HG02588 (cell line): Measurements from ENCODE around the gene RAB17.

ENCODE experiments used
- ATAC-seq: cut with Tn5 transposase; IDR thresholded peaks from one replicate; pipeline ENCODE4 v1.9.1; 2021; ENCODE audit warnings: mild to moderate bottlenecking, moderate library complexity; ENCODE audit not compliant: unreplicated experiment

RAB17 gene

DNA sequence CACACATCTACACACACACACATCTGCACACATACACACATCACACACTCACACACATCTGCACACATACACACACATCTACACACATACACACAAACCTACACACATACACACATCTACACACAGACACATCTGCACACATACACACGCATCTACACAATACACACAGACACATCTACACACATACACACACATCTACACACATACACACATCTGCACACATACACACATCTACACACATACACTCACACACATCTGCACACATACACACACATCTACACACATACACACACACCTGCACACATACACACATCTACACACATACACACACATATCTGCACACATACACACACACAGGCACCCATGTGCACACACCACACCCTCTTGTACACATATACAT is 24.6 kb downstream of the RAB17 start:
- no peak for ATAC-seq

DNA sequence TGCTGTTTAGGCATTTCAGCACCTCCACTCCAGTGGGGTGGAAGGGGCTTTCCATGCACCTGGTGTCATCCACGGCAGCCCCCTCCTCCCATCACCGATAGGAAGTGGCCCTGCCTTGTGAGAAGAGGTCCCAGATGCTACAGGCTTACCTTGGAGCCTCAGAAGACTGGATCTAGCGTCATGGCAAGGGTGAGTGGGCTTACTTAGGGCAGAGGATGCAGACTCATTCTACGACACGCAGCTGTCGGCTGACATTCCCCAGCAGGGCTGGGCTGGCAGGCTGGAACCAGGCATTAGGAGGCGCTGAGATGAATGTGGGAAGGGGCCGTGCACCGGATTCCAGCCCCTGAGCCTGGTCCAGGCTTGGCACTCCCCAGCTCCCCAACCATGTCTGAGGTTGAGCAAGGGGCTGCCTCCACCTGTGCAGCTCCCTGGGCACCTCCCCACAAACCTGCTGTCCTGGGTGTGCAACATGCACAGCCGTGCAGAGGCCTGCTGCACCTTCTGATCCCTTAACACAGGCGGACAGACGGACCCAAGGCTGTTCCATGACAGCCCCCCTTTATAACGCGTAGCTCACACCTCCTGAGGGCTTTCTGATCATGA is 25.9 kb downstream of the RAB17 start:
- ATAC-seq, result no peak

DNA sequence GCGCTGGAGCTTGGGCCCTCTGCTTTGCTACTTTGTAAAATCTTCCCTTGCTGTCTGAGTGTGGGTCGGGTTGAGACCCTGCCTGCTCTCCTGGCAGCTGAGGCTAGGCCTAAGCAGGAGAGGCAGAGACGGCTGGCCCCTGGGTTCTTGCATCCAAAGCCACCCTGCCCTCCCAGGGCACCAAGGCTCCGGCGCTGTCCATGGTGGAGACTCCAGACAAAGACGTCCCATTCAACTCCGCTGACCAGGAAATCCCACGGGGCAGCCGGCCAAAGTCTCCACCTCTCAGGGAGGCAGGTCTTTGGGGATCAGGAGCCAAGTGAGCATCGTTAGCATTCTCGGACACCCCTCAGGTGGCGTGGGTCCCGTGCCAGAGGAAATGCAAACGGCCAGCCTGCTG is 26.7 kb downstream of the RAB17 start:
- no peak for ATAC-seq

DNA sequence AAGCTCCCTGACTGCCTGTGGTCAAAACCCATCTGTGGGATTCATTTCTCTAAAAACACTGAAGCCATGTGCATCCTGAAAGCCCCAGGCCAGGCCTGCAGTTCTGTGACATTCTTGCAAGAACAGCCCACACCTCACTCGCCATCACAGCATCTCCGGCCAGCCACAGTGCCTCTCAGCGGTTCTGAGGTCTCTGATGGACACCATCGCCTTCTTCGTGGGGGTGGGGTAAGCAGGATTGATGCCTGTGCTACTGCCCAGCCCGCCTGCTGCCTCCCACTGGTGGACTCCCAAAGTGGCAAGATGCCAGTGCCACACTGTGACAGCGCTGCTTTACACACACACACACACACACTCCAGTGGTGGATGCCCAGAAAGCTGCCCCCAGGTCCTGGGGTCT is 29.3 kb downstream of the RAB17 start:
- no peak for ATAC-seq

DNA sequence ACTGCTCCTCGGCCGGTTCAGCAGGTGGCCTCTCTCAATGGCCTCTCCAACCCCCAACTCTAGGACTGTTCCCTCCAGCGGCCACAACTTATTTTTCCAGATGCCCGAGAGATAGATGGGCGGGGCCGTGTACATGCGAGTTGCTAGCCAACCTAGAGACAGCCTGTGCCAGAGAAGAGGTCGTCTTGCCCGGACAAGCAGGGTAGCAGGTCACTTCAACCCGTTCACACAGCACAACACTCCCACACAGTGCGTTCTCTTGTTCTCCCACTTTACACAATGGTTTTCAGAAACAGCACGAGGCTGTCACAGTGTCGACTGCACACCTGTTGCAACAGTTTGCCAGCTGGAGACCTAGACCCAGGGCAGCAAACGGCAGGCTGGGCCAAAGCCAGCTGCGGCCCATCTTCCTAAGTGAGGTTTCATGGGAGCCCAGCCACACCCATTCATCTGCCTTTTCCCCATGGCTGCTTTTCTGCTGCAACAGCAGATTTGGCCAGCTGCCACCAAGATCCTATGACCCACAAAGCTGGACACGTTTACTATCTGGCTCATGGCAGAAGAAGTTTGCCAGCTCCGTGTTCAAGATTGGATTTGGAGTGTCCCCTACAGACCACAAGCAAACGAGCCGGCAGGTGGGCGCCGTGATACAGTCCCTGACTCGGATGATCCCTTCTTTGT is 31.4 kb downstream of the RAB17 start:
- ATAC-seq, result no peak

DNA sequence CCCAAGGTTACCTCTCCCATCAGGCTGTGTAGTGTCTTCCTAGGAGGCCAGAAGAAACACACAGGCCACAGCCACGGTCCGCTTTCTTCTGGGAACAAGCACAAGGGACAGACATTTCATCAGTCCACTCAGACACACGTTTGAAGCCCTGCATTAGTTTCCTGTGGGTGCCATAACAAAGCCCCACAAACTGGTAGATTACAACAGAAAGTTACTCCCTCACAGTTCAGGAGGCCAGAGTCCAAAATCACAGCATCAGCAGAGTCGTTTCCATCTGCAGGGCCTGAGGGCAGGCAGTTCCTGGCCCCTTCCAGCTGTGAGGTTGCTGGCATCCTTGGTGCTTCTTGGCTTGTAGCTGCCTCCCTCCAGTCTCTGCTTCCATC is 32.9 kb downstream of the RAB17 start:
- peak; percentile 19 for ATAC-seq

DNA sequence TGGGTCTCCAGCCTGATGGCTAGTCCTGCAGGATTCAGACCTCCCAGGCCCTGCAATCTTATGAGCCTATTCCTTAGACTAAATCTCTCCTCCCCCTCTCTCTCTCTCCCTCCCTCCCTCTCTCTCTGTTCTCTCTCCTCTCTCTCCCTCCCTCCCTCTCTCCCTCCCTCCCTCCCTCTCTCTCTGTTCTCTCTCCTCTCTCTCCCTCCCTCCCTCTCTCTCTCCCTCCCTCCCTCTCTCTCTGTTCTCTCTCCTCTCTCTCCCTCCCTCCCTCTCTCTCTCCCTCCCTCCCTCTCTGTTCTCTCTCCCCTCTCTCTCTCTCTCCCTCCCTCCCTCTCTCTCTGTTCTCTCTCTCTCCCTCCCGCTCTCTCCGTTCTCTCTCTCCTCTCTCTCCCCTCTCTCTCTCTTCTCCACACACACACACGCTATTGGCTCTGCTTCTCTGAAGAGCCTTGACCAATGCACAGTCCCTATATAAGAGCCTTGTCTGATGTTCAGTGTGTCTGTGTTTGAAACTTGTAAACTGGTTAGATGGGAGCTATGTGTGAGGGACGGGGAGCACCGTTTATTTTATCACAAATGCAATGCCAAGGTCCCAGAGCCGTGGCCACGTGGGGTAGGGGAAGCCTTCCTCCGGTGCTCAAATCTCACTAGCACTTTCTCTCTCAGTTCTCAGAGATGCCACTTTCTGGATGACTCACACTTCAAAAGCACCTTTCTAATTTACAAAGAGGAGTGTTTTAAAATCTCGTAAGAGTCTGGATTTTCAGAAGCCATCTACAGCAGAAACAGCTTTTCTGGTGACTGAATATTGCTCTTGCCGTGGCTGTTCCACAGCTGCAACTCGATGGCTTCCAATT is 33.5 kb downstream of the RAB17 start:
- peak; percentile 93 for ATAC-seq

DNA sequence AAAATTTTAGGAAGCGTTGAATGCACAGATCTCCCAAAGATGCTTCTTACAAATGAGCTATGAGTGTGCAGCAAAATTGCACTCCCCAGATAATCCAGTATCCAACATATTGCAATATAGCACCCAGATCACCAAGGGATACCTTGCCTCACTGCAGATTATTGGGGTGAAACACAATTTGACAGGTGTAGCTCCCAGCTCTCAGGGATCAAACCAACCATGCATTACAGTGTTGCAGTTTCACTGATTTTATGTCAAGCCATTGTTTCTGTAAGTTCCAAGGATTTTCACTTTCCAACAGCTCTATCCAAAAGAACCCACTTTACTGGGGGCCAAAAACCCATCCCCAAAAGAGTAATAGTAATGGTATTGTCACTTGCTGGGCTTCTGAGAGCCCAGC is 35.0 kb downstream of the RAB17 start:
- ATAC-seq, result no peak

DNA sequence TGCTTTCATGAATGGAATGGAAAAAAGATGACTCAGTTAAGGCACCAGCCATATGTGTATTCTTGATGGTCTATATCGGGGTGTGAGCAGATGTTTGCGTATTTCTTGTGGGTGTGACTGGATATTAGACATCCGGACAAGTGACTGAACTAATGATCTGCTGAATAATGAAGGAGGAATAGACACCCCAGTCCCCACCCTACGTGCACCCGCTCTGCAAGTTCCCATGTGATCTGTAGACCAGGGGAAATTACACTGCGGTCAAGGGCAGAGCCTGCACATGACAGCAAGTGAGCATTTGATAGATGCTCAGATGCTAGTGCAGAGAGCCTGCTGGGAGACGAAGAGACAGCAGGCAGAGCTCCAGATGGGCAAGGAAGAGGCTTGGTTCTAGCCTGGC is 36.6 kb downstream of the RAB17 start:
- ATAC-seq, result no peak

DNA sequence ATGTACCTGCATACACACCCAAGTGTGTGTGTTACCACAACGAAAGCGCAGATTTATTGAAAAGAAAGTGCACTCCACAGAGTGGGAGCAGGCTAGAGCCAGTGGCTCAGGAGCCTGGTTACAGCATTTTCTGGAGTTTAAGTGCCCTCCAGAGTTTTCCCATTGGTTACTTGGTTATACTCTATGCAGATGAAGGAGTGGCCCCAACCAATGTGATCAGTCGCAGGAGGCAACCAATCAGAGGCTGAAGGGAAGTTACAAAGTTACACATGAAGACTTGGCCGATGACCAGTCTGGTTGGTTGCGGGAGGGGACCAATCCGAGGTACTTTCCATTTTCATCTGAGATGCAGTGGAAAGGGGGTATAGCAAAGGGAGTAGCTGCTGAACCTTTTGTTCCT is 37.6 kb downstream of the RAB17 start:
- ATAC-seq, result no peak

DNA sequence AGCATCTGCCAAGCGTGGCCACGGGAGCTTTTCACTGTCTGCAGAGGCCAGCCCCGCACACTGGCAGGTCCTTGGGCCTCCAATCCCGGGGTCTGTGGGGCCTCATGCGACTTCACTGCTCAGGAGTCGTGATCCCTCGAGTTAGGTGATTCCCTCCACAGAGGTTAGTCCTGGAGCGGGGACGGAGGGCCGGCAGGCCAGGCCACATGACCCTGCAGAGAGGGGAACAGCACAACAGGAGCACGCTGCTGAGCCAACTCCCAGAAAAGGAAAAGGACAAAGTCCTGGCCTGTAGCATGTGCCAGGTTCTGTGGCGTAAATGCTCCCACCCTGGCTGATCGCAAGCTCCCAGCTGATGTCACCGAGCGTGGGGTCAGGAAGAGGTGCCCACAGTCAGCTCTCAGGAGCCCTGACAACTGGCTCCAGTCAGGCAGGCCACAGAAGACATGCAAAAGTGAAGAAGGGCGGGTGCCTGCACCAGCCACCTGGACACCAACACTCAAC is 39.4 kb downstream of the RAB17 start:
- ATAC-seq, result no peak

DNA sequence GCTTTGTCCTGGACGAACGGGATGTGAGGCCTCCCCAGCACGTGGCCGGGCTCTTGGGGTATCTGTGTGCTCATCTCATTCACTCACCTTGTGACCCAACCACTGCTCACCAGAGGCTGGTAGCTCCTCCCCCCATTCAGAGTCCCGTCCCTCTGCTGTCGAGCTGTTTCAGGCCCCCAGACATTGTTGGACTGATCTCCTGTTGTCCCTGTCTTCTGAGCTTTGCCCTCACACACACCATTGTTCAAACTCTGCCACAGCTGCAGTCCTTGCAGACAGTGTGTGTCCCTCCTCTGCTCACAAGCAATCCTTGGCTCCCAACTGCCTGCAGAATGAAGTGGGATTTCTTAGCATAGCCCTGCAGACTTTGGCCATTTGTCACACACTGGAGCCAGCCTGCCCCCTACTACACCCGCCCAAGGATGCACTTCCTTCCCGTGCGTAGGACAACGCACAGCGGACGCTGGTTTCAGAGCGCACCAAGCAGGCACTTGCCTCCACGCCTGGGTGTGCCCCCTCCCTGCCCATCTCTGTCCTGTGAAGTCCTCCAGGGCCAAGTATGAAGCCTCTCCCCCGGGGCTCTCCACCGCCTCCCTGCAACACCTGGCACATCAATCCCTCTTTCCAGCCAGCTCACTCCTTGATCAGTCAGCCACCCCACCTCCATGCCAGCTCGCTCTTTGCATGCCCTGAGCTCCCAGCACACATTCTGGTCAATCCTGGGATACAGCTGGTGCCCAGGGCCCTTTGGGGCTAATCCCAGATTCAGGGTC is 40.7 kb downstream of the RAB17 start:
- ATAC-seq, result no peak

DNA sequence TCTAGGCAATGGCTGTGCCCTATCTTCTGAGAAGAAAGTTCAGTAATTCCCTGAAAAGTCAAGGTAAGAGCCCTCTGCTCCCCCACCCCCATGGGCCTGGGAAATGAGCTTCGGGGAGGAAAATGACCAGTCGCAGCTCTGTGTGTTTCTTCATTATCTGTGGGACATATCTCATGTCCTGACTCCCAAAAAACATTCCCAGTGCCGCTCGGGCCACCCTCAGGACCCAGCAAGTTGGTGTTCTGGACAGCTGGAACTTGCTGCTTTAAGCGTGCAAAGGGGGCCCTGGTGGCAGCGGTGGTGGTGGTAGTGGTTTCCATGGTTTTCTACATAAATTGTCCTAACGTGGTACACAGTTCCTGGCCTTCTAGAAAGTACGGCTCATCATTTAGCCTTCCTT is 41.3 kb downstream of the RAB17 start:
- no peak for ATAC-seq

DNA sequence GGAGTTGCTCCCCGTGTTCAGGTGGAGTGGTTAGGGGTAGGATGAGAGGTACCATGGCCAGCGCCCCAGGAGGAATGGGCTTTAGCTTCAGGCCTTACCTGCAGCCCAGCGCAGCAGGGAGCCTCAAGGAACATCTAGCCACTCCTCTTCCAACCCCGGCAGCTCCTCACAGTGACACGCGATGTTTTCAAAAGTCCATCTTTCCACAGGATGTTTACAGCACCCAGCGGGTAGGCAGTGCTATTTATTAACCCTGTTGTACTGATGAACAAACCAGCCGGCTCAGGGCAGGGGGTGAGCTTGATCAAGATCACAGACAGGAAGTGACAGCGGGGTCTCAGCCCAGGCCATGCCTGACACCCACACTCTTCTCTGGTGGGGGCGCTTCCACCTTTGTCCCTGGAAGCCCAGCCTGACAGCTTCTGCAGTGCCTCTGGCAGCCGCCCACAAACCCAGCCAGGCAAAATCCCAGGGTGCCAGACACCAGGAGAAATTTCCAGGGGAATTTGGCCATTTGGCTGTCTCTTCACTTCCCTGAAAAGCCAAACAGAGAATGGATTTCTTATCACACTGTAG is 42.6 kb downstream of the RAB17 start:
- ATAC-seq, result no peak

DNA sequence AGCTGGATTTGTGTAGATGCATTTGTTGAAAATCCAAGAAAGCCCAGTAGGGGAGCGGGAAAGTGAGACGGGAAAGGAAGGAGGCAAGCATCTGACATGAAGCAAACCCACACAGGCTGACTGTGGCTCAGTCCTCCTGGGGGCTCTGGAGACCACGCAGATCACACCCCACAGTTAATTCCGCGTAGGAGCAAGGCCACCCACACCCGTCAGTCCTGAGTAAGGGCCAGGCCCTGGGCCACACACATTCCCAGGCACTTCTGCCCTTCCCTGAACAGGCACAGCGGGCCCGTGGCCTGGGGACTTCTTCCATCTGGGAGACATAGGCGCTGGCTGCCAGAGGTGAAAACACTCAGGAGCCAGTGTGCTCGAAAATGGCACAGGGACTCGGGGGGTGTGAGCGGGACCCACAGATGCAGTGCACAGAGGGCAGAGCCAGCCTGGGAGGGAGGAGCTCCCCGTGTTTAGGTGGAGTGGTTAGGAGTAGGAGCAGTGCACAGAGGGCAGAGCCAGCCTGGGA is 43.6 kb downstream of the RAB17 start:
- ATAC-seq, result no peak

DNA sequence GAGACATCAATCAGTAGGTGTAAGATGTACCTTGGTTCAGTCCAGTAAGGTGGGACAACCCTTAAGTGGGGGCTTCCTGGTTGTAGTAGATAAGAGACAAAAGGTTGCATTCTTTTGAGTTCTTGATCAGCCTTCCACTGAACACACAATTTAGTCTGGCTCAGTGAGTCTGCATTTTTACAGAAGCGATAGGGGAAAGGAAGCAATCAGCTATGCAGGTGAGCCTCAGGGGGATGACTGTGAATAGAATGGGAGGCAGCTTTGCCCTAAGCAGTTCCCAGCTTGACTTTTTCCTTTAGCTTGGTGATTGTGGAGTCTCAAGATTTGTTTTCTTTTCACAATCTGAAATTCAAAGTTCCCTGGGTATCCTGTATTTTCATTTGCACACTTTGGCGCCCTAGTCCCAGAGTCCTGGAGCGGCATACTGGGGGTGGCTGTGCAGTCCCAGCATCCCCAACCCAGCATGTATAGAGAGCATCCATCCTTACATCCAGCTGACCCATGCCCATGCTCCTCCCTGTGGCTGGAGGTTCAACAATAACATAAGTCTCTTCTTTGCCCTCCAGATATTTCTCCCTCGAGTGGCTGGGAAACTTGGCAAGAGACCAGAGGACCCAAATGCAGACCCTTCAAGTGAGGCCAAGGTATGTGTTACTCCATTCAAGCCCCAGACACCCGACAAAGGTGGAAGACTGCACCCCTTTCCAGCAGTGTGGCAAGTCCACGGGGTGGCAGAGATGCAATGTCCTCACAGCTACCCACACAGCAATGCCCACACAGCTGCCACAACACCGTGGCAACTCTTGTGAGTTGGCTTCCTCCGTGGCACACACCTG is 44.3 kb downstream of the RAB17 start:
- no peak for ATAC-seq

DNA sequence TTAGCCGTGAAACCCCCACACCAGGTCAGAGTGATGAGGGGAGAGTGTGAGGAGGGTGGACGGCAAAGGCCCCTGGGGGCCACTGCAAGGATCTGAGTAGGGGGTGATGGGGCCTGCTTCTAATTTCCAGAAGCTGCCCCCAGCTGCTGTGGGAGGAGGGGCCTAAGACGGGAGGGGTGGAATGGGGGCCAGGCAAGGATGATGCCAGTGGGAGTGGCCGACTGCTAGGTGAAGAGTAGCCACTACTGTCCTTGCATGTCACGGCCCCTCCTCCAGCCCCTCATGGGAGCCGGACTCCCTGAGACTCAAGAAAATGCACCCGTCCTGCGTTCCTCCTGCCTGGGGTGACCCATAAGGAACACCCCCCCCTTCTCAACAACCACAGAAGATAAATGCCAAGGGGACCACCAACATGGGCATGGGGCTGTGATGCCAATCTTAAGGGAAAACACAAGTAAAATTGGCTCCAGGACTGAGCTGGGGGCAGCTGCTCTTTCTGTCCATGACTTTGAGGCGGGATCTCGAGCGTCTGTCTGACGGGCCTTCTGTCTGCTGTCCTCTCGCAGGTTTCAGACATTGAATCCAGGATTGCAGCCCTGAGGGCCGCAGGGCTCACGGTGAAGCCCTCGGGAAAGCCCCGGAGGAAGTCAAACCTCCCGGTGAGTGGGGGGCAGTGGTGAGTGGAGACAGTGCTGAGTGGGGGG is 48.4 kb downstream of the RAB17 start:
- ATAC-seq, result no peak

DNA sequence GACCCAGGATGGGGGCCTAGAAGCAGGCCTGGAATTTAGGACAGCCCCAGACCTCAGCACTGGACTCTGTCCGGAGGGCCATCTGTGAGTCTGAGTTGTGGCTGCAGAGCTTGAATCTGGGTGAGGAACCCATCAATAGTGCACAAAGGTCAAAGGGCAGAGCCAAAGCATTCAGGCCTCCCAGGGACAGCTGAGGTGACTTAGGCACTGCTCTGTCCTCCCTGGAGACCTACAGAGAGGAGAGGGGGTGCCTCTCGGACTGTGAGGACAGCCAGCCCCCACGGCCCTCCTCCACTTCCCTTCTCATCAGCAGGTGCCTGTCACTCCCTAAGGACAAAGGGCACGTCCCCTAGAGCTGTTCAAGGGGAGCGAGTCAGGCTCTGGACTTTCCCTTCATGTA is 49.3 kb downstream of the RAB17 start:
- ATAC-seq, result no peak

DNA sequence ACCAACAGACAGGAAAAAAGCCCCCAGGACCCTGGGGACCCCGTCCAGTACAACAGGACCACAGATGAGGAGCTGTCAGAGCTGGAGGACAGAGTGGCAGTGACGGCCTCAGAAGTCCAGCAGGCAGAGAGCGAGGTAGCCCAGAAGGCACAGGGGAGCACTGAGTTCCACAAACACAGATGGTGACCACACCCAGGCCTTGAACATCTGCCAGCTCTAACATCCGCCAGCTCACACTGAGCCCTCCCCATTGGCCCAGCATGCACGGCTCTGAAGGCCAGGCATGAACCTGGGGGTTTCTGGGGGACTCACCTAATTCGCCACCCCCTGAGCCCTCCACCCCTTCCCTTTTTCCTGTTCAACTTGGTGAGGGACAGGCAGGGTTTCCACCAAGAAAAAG is 49.7 kb downstream of the RAB17 start:
- no peak for ATAC-seq
